Tibial nerve (tissue), 4 donors: ENCODE data around the gene PYURF.

Source experiments
- EP300 ChIP-seq, 2 donors: sonication (generic); formaldehyde crosslinking; IDR thresholded peaks; one replicate each; pipeline ENCODE4 v1.6.1; 2017; ENCODE audit warnings: antibody characterized with exemption in 2 of 2, mild to moderate bottlenecking in 1 of 2
- POLR2A ChIP-seq, 2 donors: fragments of 450-650 bp; IDR thresholded peaks; one replicate each; pipeline ENCODE4 v1.6.1; 2017; ENCODE audit warnings: antibody characterized with exemption in 2 of 2, mild to moderate bottlenecking in 2 of 2, moderate library complexity in 2 of 2
- TF ChIP-seq, protein P1 (sequence below), 5 experiments: fragments of 200-600 bp in 3 of 5; fragments of 450-650 bp in 2 of 5; sonication (generic) in 3 of 5; IDR thresholded peaks; one replicate each; pipeline ENCODE4 v1.5.1; 2016 to 2019; ENCODE audit warnings: antibody characterized with exemption in 5 of 5, mild to moderate bottlenecking in 3 of 5, moderate library complexity in 2 of 5

- TF ChIP-seq, protein P1, sequence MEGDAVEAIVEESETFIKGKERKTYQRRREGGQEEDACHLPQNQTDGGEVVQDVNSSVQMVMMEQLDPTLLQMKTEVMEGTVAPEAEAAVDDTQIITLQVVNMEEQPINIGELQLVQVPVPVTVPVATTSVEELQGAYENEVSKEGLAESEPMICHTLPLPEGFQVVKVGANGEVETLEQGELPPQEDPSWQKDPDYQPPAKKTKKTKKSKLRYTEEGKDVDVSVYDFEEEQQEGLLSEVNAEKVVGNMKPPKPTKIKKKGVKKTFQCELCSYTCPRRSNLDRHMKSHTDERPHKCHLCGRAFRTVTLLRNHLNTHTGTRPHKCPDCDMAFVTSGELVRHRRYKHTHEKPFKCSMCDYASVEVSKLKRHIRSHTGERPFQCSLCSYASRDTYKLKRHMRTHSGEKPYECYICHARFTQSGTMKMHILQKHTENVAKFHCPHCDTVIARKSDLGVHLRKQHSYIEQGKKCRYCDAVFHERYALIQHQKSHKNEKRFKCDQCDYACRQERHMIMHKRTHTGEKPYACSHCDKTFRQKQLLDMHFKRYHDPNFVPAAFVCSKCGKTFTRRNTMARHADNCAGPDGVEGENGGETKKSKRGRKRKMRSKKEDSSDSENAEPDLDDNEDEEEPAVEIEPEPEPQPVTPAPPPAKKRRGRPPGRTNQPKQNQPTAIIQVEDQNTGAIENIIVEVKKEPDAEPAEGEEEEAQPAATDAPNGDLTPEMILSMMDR (IDR thresholded peaks at IDR 0.05), result no peak
- TF ChIP-seq EP300 (IDR thresholded peaks at IDR 0.05), result no peak
- TF ChIP-seq POLR2A (IDR thresholded peaks at IDR 0.05), result no peak
These were observed 42.0 kb downstream of the PYURF start for GRCh38 chr4:88481537-88481936.
